Retinal pigment epithelial cell (primary cell): ENCODE measurements around the gene CS.

Source experiments
- DNase-seq: peaks from one replicate; pipeline ENCODE4 v3.0.0-alpha.2; 2010; ENCODE audit warnings: low read depth
- H3K4me3 ChIP-seq: 2 replicates; pipeline ENCODE4 v1.5.1; 2011; ENCODE audit warnings: mild to moderate bottlenecking, low read length, control low read depth, moderate library complexity
- CTCF ChIP-seq: conservative IDR thresholded peaks from 2 replicates; pipeline ENCODE4 v1.5.1; 2011; ENCODE audit warnings: low read depth, low read length, control low read depth, inconsistent platforms

Gene CS

GRCh38 chr12:56304276-56304675, 4.1 kb upstream of the CS start:
- H3K4me3 ChIP-seq: no peak overlapping the region
- no peak for TF ChIP-seq CTCF
- DNase-seq: no peak

DNA sequence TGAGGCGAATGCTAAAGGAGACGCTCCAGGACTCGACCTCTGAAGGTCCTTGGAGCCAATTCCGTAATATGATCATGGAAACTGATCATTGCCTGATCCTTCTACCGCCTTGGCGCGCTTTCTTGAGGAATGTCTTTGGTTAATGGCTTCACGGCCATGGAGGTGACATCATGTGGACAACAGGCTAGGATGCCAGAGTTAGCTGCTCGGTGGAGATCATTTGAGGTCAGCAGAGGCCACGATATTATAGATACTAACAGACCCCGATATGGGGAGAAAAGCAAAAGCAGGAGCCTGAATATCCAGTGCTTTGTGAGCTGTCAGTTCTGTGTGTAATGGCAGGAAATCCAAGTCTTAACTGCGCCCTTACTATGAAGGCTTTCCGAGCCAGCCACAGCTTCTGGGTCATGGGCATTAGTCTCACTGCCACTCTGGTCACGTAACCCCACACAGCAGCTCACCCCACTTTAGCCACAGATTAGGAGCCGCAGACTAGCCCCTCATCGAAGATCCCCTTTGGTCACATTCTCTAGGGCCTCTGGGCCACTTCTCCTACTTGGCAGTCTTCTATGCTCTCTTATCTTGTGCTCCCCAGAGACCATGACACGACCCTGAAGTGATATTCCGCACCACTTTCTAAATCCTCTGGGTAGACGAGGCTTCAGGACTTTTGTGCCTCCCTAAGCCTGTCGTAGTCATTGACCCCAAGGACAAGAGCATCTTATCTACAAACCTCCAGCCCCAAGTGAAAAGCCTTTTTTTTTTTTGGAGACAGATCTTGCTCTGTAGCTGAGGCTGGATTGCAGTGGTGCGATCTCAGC, 724 bp upstream of the CS start:
- peak overlapping the region; percentile 59 for H3K4me3 ChIP-seq
- no peak for DNase-seq
- no peak for TF ChIP-seq CTCF

DNA sequence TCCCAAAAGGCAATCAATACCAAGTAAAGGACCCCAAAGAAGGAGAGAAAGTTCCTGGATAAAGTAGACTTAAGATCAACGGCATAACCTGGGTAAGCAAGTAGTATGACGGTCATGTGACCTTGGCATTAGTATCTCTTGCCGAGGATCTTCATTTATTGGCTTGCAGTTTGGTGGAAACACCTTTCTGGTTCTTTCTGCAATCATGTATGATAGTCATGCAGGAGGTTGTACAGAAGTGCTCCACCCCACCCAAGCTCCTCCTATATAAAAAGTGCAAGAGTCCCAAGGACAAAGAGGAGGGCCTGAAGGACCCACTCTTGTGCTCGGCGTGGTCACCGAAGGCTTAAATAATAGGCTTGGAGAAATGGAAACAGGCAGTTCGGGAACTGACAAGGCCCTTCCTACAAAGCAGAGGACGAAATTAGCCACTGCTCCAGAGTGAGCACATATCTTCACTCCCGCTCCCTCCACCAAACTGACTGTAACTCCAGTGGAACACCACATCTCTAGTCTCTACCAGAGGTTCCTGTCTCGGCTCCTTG, 750 bp downstream of the CS start:
- peak; percentile 7 for DNase-seq
- no peak for TF ChIP-seq CTCF
- H3K4me3 ChIP-seq: peak overlapping the region; percentile 78

DNA sequence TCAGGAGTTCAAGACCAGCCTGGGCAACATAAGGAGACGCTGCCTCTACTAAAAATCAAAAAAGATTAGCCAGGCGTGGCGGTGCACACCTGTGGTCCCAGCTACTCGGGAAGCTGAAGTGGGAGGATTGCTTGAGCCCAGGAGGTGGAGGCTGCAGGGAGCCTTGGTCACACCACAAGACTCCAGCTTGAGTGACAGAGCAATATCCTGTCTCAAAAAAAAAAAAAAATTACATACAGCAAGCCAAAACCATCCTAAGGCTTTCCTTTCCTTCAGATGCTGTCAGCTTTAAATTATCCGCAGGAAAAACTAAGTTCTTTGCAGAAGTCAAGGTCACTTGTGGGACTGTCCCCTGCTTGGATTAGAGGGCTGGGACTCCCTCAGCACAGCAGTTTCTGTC, 1.3 kb downstream of the CS start:
- DNase-seq: no peak
- H3K4me3 ChIP-seq: peak overlapping the region; percentile 78
- TF ChIP-seq CTCF: no peak

DNA sequence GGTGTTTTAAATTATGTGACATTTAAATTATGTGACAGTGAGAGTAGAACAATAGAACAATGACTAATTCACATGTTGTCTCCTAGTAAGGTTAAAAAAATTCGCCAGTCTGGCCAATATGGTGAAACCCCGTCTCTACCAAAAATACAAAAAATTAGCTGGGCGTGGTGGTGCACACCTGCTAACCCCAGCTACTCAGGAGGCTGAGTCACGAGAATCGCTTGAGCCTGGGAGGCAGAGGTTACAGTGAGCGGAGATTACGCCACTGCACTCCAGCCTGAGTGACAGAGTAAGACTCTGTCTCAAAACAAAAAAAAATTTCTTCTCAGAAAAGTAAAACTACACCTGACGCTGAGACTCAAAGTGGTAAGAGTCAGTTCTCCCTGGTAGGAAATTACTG, 2.7 kb downstream of the CS start:
- no peak for DNase-seq
- no peak for TF ChIP-seq CTCF

GRCh38 chr12:56296295-56296694, 3.8 kb downstream of the CS start:
- no peak for TF ChIP-seq CTCF
- no peak for DNase-seq
- H3K4me3 ChIP-seq: no peak overlapping the region

More for the DNA sequence above, 2.7 kb downstream of the CS start:
- H3K4me3 ChIP-seq: no peak overlapping the region

GRCh38 chr12:56293795-56294194, 6.3 kb downstream of the CS start:
- no peak for TF ChIP-seq CTCF
- no peak for DNase-seq
- no peak overlapping the region for H3K4me3 ChIP-seq
